Adipocyte (in vitro differentiated cells): Measurements from ENCODE around the gene WDR4.
A peak's percentile ranks its signal among the peaks of the same experiment; 100 is the strongest.

ENCODE experiments used
- DNase-seq: peaks from one replicate; pipeline ENCODE4 v3.0.0-alpha.2; 2015; ENCODE audit warnings: low read depth
- H3K27me3 ChIP-seq: replicated peaks from 2 replicates; pipeline ENCODE4 v1.7.0; 2013; ENCODE audit warnings: mild to moderate bottlenecking, low read length, moderate library complexity; ENCODE audit not compliant: control insufficient read depth, insufficient read depth
- H3K36me3 ChIP-seq: 2 replicates; pipeline ENCODE4 v1.7.0; 2013; ENCODE audit warnings: low read length, mild to moderate bottlenecking, moderate library complexity; ENCODE audit not compliant: control insufficient read depth, insufficient read depth, severe bottlenecking
- H3K4me1 ChIP-seq: 2 replicates; pipeline ENCODE4 v1.7.0; 2013; ENCODE audit warnings: mild to moderate bottlenecking, low read length, moderate library complexity; ENCODE audit not compliant: control insufficient read depth, insufficient read depth
- H3K4me3 ChIP-seq: 2 replicates; pipeline ENCODE4 v1.7.0; 2013; ENCODE audit warnings: mild to moderate bottlenecking, low read length, moderate library complexity
- H3K9ac ChIP-seq: 2 replicates; pipeline ENCODE4 v1.7.0; 2013; ENCODE audit warnings: mild to moderate bottlenecking, low read length, moderate library complexity
- H3K9me3 ChIP-seq: 2 replicates; pipeline ENCODE4 v1.7.0; 2013; ENCODE audit warnings: mild to moderate bottlenecking, low read length, moderate library complexity; ENCODE audit not compliant: control insufficient read depth

WDR4 gene

DNA sequence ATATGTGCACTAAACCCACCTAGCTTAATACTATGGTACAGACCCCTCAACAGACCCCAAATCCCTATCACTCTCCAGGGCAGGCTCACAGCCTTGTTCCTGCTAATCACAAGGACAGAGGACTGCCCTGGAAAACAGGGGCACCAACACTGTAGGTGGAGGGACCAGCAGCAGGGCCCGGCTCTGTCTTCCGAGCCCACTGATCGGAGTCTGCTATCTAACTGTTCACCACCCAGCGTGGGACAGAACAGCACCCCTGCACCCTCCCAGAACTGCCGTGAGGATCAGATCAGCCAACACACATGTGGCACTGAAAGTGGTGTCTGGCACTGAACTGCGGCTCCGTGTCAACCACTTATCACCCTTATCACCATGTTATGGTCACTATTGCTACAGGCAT is 6.2 kb downstream of the WDR4 start:
- no peak for DNase-seq
- no peak overlapping the region for H3K4me3 ChIP-seq
- no peak overlapping the region for H3K9ac ChIP-seq
- H3K9me3 ChIP-seq, result no peaks in the 10 kb centered on the region
- peaks cover 2% of the 10 kb centered on the region for H3K4me1 ChIP-seq
- peaks cover 70% of the 10 kb centered on the region for H3K36me3 ChIP-seq
- H3K27me3 ChIP-seq, result no peaks in the 10 kb centered on the region

GRCh38 chr21:42868196-42868595 is 11.1 kb downstream of the WDR4 start:
- no peaks in the 10 kb centered on the region for H3K9me3 ChIP-seq
- no peak for DNase-seq
- no peak overlapping the region for H3K9ac ChIP-seq
- peaks cover 11% of the 10 kb centered on the region for H3K4me1 ChIP-seq
- no peak overlapping the region for H3K4me3 ChIP-seq
- H3K36me3 ChIP-seq, result peaks cover 61% of the 10 kb centered on the region
- no peaks in the 10 kb centered on the region for H3K27me3 ChIP-seq

GRCh38 chr21:42865776-42866160 is 13.6 kb downstream of the WDR4 start:
- Histone ChIP-seq H3K27me3 (no peaks in the 10 kb centered on the region), H3K4me3 (no peak overlapping the region), H3K4me1 (peaks cover 11% of the 10 kb centered on the region), H3K9ac (no peak overlapping the region), H3K9me3 (no peaks in the 10 kb centered on the region), H3K36me3 (peaks cover 56% of the 10 kb centered on the region)
- no peak for DNase-seq

DNA sequence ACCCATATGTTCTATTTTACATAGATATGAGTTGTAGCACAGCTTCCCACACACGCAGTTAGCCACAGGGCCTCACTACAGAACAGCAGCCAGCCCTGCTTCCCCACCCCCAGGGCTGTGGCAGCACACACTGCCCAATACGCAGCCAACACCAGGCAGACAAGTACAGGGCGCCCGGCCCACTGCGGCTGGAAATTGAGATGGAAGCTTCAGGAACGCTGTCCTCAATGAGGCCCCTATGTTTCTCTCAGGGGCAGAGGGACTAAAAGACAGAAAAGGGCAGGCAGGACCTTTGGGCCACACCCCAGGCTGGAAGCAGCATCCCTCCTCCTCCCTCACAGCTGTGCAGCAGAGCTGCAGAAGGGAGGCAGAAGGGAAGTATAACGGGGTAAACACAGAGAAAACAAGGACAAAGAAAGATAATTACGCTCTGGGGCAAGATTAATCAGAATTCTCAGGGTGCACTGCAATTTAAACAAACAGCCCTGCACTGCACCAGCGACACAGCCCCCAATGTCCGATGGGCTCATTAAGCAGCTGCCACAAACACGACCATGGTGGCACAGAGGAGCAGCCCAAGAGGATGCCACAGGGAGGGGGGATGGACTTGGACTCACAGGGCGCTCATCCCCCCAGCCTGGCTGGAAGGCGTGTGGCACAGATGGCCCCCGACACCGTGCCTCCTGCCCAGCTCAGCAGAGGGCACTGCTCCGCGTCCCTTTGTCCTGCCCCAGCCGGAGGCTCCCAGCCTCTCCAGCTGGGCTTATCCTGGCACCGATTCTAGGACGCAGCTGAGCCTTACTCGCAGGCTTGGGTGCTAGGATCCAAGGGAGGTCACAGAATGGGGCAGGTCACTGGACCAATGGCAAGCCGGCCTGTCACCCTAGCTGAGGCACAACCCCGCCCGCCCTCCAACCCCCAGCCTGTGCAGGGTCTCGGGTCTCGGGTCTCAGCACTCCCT is 14.2 kb downstream of the WDR4 start:
- peak; percentile 5 for DNase-seq
- H3K9ac ChIP-seq, result no peak overlapping the region
- H3K9me3 ChIP-seq, result no peaks in the 10 kb centered on the region
- peaks cover 57% of the 10 kb centered on the region for H3K36me3 ChIP-seq
- H3K4me3 ChIP-seq, result no peak overlapping the region
- peaks cover 11% of the 10 kb centered on the region for H3K4me1 ChIP-seq
- H3K27me3 ChIP-seq, result no peaks in the 10 kb centered on the region

DNA sequence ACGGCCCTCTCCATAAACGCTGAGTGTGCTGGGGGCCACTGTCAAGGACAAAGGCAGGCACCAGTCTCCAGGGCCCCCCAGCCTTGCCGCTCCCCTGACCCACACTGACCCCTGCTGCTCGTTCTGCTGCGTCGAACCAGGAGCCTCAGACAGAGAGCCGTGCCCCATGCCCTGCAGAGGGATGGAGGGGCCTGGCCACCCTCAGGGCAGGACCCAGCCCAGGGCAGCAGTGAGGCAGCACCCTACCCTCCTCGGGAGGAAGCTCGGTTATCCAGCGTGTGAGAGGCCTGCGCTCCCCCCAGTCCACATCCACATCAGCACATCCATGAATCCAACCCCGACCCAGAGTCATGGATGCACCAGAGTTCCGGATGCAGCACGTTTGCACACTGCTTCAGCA is 15.1 kb downstream of the WDR4 start:
- Histone ChIP-seq H3K9me3 (no peaks in the 10 kb centered on the region), H3K4me1 (peaks cover 11% of the 10 kb centered on the region), H3K36me3 (peaks cover 60% of the 10 kb centered on the region), H3K9ac (no peak overlapping the region), H3K27me3 (no peaks in the 10 kb centered on the region), H3K4me3 (no peak overlapping the region)
- DNase-seq, result no peak

DNA sequence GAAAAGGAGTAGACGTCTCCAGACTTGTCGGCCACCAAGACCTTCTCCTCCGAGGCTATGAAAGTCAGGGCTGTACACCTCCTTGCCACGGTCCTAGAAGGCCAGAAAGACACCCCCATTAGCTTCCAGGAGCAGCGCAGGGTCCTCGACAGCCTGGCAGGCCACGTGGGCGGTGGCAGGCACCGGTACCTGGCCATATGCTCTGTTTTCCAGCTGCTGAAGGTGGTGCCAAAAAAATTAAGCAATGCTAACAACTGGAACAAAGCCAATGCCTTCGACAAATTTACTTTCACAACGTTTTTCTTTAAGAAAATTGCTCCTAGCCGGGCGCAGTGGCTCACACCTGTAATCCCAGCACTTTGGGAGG is 15.9 kb downstream of the WDR4 start:
- Histone ChIP-seq H3K4me3 (no peak overlapping the region), H3K9ac (no peak overlapping the region), H3K36me3 (peaks cover 60% of the 10 kb centered on the region), H3K9me3 (no peaks in the 10 kb centered on the region), H3K27me3 (no peaks in the 10 kb centered on the region), H3K4me1 (peaks cover 11% of the 10 kb centered on the region)
- no peak for DNase-seq

DNA sequence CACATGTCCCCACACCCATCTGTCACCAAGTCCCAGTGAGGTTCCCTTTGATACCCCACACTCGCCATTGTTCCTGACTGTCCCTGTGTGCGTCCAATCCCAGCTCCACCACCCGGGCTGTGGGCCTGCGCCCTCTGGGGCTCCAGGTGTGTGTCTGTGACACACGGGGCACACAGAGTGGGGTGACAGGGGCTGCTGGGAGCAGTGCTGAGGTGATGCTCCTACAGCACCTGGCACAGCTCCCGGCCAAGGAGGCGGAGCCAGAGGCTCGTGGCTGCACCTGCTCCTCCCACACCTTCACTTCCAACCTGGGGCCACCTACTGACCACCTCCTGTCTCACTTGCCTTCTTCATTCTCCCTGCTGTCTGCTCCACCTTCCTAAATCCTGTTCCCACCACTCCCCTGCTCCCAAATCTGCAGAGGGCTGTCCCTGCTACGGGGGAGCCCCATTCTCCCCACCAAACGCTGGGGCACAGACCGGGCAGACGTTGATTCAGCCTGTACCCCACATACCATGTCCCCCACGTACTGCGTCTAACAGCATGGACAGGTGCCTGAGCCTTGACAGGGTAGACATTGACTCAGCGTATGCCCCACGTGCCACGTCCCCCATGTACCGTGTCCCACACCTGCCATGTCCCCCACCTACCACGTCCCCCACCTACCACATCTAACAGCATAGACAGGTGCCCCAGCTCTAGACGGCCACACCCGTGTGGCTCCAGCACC is 16.4 kb downstream of the WDR4 start:
- H3K27me3 ChIP-seq, result no peaks in the 10 kb centered on the region
- H3K4me1 ChIP-seq, result peaks cover 11% of the 10 kb centered on the region
- no peak overlapping the region for H3K9ac ChIP-seq
- H3K36me3 ChIP-seq, result peaks cover 60% of the 10 kb centered on the region
- H3K9me3 ChIP-seq, result no peaks in the 10 kb centered on the region
- no peak overlapping the region for H3K4me3 ChIP-seq
- no peak for DNase-seq

GRCh38 chr21:42861848-42862400 is 17.4 kb downstream of the WDR4 start:
- peaks cover 65% of the 10 kb centered on the region for H3K36me3 ChIP-seq
- H3K4me1 ChIP-seq, result peaks cover 10% of the 10 kb centered on the region
- H3K4me3 ChIP-seq, result no peak overlapping the region
- H3K9ac ChIP-seq, result no peak overlapping the region
- H3K9me3 ChIP-seq, result no peaks in the 10 kb centered on the region
- no peak for DNase-seq
- no peaks in the 10 kb centered on the region for H3K27me3 ChIP-seq

DNA sequence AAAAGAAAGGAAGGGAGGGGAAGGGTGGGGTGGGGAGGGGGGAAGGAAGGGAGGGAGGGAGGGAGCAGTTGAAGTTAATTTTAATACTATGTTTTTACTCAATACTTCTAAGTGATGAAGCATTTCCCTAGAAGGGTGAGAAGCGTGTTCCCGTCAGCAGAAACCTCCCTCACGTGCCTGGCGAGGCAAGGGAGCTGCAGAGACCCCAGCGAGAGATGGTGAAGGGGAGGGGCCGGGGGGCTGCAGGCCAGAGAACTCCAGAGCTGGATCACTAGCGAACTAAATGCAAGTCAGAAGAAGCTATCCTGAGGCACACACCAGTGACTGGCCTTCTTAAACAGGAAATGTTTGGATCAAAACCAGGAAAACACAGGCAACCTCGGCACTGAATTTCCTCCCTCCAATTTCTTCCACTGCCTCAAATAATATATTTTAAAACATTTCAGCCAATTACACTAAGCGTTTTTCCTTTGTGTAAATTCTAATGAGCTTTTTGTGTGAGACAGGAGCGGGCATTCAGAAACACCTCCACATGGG is 18.0 kb downstream of the WDR4 start:
- DNase-seq, result no peak
- Histone ChIP-seq H3K27me3 (no peaks in the 10 kb centered on the region), H3K4me3 (no peak overlapping the region), H3K4me1 (peaks cover 5% of the 10 kb centered on the region), H3K9me3 (no peaks in the 10 kb centered on the region), H3K36me3 (peaks cover 71% of the 10 kb centered on the region), H3K9ac (no peak overlapping the region)

DNA sequence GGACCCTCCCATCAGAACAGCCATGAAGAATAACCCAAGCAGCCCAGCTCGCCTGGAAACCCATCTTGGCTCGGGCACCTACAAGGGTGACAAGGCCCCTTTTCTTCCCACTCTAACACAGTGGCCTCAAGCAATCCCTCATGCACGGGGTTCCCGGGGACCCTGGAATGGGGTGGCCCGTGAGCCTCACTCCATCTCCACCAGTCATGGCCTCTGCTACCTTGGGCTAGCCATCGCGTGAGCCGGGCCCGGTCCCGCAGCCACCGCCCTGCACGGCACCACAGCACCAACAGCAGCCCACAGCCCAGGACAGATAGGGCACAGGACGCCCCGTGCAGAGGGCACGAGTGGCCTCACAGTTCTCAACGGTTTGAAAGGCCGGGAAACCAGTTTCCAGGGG is 19.0 kb downstream of the WDR4 start:
- no peak for DNase-seq
- no peak overlapping the region for H3K9ac ChIP-seq
- no peak overlapping the region for H3K4me3 ChIP-seq
- no peaks in the 10 kb centered on the region for H3K4me1 ChIP-seq
- peaks cover 81% of the 10 kb centered on the region for H3K36me3 ChIP-seq
- H3K27me3 ChIP-seq, result no peaks in the 10 kb centered on the region
- H3K9me3 ChIP-seq, result no peaks in the 10 kb centered on the region

GRCh38 chr21:42859891-42860230 is 19.5 kb downstream of the WDR4 start:
- no peak for DNase-seq
- H3K4me3 ChIP-seq, result no peak overlapping the region
- no peaks in the 10 kb centered on the region for H3K9me3 ChIP-seq
- no peak overlapping the region for H3K9ac ChIP-seq
- no peaks in the 10 kb centered on the region for H3K27me3 ChIP-seq
- H3K4me1 ChIP-seq, result no peaks in the 10 kb centered on the region
- H3K36me3 ChIP-seq, result peaks cover 86% of the 10 kb centered on the region
